ENCODE results near the gene UNC79. TPM values are rescaled to one million over a fixed set of nuclear protein-coding genes. Genes with fewer than 3 reads are reported as not detected.

The UNC79 gene
- total RNA-seq, 1 experiment from 2014 or later, result 0.07 TPM

- H3K27me3 ChIP-seq (ENCODE audit: insufficient read depth, low read depth), result peaks cover 28% of the 10 kb centered on the region
These were observed 270.2 kb downstream of the UNC79 start for GRCh38 chr14:93700928-93701327.

GRCh38 chr14:93701562-93701961 is 270.8 kb downstream of the UNC79 start:
- Histone ChIP-seq H3K36me3 (ENCODE audit: low read depth) (no peaks in the 10 kb centered on the region), H4K20me1 (ENCODE audit: insufficient read depth) (no peaks in the 10 kb centered on the region), H3K4me3 (no peak overlapping the region), H3K4me1 (replicated peaks; ENCODE audit: insufficient read depth) (no peaks in the 10 kb centered on the region), H3K9me3 (ENCODE audit: insufficient read depth, low read depth) (no peaks in the 10 kb centered on the region), H2AFZ (no peak overlapping the region), H3K27me3 (ENCODE audit: insufficient read depth, low read depth) (peaks cover 34% of the 10 kb centered on the region), H3K79me2 (ENCODE audit: low read depth) (no peaks in the 10 kb centered on the region), H3K9me2 (ENCODE audit: insufficient read depth) (no peaks in the 10 kb centered on the region), H3K27ac (no peak overlapping the region), H3F3A (ENCODE audit: insufficient read depth, low read depth) (no peaks in the 10 kb centered on the region), H3K4me2 (no peak overlapping the region)
- DNase-seq, result no peak
- ChIA-PET CTCF (no interaction called here), POLR2A (ENCODE audit: unreplicated experiment) (no interaction called here)
- no TSS peak for BruUV-seq (replicated peaks)
- TF ChIP-seq CTCF (conservative IDR thresholded peaks at IDR 0.05) (no peak), EZH2 (IDR thresholded peaks at IDR 0.05; ENCODE audit: low read depth) (no peak)
- intact Hi-C loops (cut with micrococcal nuclease; ENCODE audit: unreplicated experiment), result no loop called here

More at GRCh38 chr14:93700928-93701327, 270.2 kb downstream of the UNC79 start:
- Histone ChIP-seq H3K79me2 (ENCODE audit: low read depth) (no peaks in the 10 kb centered on the region), H3F3A (ENCODE audit: insufficient read depth, low read depth) (no peaks in the 10 kb centered on the region), H3K4me3 (no peak overlapping the region), H2AFZ (no peak overlapping the region), H3K9me3 (ENCODE audit: insufficient read depth, low read depth) (no peaks in the 10 kb centered on the region), H3K36me3 (ENCODE audit: low read depth) (no peaks in the 10 kb centered on the region), H4K20me1 (ENCODE audit: insufficient read depth) (no peaks in the 10 kb centered on the region), H3K4me1 (replicated peaks; ENCODE audit: insufficient read depth) (no peaks in the 10 kb centered on the region), H3K4me2 (no peak overlapping the region), H3K27ac (no peak overlapping the region), H3K9me2 (ENCODE audit: insufficient read depth) (no peaks in the 10 kb centered on the region)
- DNase-seq, result no peak
- POLR2A ChIA-PET (ENCODE audit: unreplicated experiment), result no interaction called here
- CTCF ChIA-PET, result no interaction called here
- intact Hi-C loops (cut with micrococcal nuclease; ENCODE audit: unreplicated experiment), result no loop called here
- no TSS peak for BruUV-seq (replicated peaks)
- TF ChIP-seq CTCF (conservative IDR thresholded peaks at IDR 0.05) (no peak), EZH2 (IDR thresholded peaks at IDR 0.05; ENCODE audit: low read depth) (no peak)

GRCh38 chr14:93702946-93703345 is 272.2 kb downstream of the UNC79 start:
- no peak overlapping the region for H3K4me2 ChIP-seq
- H4K20me1 ChIP-seq (ENCODE audit: insufficient read depth), result no peaks in the 10 kb centered on the region
- H3K79me2 ChIP-seq (ENCODE audit: low read depth), result no peaks in the 10 kb centered on the region
- POLR2A ChIA-PET (ENCODE audit: unreplicated experiment), result no interaction called here
- no peaks in the 10 kb centered on the region for H3K9me3 ChIP-seq (ENCODE audit: insufficient read depth, low read depth)
- DNase-seq, result no peak
- H3K27me3 ChIP-seq (ENCODE audit: insufficient read depth, low read depth), result peaks cover 44% of the 10 kb centered on the region
- BruUV-seq (replicated peaks), result no TSS peak
- no peak overlapping the region for H2AFZ ChIP-seq
- no peaks in the 10 kb centered on the region for H3F3A ChIP-seq (ENCODE audit: insufficient read depth, low read depth)
- CTCF ChIA-PET, result no interaction called here
- H3K27ac ChIP-seq, result no peak overlapping the region
- no peaks in the 10 kb centered on the region for H3K4me1 ChIP-seq (replicated peaks; ENCODE audit: insufficient read depth)
- no peak overlapping the region for H3K4me3 ChIP-seq
- no peaks in the 10 kb centered on the region for H3K36me3 ChIP-seq (ENCODE audit: low read depth)
- intact Hi-C loops (cut with micrococcal nuclease; ENCODE audit: unreplicated experiment), result no loop called here
- no peak for TF ChIP-seq EZH2 (IDR thresholded peaks at IDR 0.05; ENCODE audit: low read depth)
- no peak for TF ChIP-seq CTCF (conservative IDR thresholded peaks at IDR 0.05)
- H3K9me2 ChIP-seq (ENCODE audit: insufficient read depth), result no peaks in the 10 kb centered on the region

Measured in PC-9 (cell line).